Activated CD8-positive, alpha-beta memory T cell treated with anti-CD3 and anti-CD28 coated beads for 24 hours (primary cell): ENCODE results near the gene FHIT.

ENCODE experiments used
- DNase-seq: peaks from one replicate; pipeline ENCODE4 v3.0.0-alpha.2; 2020

FHIT gene

DNA sequence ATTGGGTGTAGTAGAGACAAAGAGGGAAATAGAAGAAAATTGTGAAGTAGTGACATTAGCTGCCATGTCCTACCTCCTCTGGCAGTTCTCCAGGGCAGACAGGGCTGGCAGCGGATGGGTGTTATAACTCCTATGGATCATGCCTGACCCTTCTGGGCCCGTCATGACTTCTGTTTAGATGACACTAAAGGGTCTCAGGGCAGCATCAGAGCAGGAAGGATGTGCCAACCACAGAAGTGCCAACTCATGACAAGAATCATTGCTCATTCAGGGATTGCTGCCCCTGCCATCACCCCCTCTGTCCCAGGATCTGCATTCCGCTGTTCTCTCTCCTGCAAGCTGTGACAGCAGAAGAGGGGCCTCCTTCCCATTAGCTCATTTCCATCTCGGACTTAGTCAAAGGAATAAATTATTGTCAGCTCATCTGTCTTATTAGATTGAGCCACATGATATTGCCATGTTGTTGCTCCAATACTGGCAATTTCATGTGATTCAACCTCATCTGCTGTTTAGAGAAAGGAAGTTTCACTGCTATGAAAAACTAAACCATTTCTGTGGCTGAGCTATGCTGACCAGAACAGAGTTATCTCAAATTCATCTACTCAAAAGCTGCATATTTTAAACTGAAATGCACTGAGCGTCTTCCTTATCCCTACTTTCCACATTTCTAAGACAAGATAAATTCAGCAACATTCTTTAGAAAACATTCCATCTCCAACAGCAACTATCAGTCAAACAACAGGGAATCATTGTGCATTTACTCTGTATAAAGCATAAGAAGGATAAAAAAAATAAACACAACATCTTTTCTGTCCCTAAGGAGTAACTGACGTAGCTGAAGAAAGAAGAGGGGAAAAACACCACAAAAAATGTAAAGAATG lies 271.6 kb downstream of the FHIT start:
- no peak for DNase-seq

DNA sequence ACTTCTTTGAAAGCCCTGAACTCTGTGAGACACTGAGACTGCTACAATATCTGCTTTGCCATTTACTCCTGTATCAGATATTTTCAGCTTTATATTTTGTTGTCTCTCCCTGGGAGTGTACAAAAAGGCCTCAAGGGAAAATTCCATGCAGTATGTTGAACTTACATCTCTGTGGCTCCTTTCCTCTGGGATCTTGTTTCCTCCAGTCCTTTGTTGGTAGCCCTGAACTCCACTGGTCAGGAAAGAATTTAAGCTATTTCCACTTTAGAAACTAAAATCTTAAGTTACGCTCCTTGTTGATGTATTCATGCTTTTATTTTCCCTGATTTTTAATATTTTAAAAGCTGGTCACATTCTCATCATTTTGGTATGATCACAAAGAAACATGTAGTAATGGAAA lies 277.9 kb downstream of the FHIT start:
- DNase-seq = no peak

DNA sequence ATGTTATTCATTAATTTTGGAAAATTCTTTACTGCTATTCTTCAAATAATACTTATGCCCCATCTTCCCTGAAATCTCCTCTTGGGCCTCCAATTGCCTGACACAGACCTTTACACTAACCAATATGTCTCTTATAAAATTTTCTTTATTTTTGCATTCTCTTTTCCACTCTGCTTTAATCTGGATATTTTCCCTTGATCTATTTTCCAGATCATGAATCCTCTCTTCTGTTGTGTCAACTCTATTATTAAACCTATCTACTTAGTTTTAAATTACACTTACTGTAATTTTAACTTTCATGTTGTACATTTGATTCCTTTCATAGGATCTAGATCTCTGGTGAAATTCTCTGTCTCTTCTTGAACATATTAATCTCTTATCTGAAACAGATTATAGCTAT lies 278.7 kb downstream of the FHIT start:
- DNase-seq = no peak

DNA sequence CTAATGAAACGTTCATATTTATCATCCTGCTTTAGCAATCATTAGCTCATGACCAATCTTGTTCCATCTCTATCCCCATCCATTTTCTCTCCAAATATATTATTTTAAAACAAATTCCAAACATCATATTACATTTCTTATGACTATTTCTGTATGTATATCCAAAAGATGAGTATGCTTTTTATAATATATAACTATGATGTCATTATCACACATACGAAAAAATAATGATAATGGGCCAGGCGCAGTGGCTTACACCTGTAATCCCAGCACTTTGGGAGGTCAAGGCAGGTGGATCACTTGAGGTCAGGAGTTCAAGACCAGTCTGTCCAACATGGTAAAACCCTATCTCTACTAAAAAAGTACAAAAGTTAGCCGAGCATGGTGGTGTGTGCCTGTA lies 280.4 kb downstream of the FHIT start:
- DNase-seq = no peak

DNA sequence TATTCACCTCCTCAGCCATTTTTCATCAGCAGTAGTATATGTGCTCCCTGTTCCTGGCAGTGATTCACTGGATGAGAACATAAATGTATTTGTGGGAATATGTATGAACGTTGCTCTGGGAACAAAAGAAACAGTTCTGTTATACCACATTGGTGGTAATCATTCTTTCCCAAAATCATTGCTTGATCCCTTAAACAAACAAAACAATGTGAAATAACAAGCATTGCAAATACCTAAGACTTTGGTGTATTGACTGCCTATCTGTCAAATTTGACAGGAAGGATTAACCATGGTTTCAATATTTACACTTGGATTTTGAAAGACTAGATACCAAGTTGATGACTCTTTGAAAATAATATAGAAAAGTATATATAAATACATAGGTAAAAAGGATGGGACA lies 284.1 kb downstream of the FHIT start:
- no peak for DNase-seq

DNA sequence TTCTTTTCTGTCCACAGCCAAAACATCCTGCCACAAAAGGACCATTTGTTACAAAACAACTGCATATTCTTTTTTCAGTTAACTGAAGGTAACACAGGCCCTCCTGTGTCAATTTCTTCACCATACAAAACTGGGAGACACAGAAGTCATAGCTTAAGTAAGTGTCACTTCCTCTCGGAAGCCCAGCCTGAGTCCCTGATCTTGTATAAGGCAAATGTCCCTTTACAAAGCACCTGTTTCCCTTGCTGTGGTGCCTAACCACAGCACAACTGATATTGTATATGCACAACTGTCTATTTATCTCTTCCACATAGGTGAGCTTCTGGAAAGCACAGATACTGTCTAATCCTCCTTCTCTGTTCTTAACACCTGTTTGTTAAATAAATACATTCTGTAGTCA lies 293.7 kb downstream of the FHIT start:
- no peak for DNase-seq

DNA sequence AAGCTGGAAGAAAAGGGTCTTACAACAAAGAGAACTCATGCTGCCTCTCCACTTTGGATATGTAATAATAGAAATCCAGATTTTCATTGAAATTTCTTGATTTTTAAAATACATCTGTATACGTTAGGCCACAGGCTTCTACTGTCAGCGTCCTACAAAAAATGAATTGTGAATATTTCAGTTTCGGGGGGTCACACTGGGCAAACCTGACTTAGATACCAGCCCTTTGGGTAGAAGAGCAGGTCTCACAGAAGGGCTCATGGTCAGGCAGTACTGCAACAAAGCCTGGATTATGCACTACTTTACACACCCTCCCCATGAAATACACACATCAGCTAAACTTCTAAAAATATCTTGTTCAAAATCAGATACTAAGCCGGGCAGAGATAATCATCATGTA lies 294.5 kb downstream of the FHIT start:
- DNase-seq = no peak

DNA sequence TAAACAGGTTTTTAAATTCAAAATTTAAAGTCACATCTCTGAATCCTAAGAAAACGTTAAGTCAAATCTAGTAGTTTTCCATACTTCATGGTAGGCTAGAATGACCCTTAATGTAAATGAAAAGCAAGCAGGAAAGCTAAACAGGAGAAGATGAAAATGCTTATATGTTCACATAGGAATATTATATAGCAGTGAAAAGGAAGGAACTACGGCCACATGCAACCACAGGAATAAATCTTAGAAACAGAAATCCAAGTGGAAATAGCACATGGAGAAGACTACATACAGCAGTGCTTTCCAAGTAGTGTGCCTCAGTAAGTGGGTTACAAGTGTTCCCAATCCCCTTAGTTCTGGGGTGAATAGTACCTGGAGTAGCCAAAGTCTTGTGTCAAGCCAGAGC lies 296.2 kb downstream of the FHIT start:
- DNase-seq = no peak

DNA sequence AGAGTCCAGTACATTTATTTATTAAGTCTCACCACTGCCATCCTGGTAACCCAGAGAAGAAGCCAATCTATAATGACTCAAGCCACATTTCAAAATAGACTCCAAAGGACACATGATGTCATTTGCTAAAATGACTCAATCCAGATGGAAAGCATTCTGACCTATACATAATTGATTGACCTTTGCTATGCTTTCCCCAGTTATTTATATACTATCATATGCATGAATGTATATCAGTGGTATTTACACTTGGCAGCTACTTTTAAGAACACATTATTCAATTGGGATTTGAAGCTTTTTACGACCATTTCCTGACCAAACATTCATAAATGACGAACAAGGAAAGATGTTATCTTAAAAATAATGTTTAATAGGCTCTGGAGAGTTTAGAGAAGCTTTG lies 297.2 kb downstream of the FHIT start:
- DNase-seq = no peak

DNA sequence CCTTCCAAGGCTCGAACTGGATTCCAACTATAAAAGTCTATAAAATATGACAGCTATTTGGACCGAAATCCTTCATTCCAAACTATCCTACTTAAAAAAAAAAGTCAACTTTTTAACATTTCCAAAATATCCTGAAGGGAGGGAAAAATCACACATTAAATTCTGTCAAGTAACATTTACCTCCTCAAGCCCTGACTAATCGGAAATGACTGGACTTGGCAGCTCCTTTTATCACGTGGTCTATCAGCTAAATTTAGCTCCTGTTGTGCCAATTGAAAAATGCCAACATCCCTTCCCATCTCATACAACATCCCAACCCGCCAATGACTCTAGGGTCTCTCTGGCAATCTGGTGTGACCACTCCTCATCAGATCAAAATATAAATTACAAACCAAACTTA lies 297.9 kb downstream of the FHIT start:
- DNase-seq = no peak

DNA sequence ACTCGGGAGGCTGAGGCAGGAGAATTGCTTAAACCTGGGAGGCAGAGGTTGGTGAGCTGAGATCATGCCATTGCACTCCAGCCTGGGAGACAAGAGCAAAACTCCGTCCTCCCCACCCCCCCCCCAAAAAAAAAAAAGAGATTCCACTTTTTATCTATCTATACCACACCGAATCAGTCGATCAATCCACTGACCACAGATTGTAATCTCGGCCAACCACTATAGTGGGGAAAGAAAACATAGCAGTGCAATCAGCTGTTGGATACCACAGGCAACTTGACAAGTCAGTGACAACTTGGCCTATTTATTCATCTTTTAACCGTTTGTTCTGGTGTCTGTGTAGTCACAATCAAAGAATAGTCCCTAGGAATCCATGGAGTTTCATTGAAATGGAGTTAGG lies 299.2 kb downstream of the FHIT start:
- no peak for DNase-seq

DNA sequence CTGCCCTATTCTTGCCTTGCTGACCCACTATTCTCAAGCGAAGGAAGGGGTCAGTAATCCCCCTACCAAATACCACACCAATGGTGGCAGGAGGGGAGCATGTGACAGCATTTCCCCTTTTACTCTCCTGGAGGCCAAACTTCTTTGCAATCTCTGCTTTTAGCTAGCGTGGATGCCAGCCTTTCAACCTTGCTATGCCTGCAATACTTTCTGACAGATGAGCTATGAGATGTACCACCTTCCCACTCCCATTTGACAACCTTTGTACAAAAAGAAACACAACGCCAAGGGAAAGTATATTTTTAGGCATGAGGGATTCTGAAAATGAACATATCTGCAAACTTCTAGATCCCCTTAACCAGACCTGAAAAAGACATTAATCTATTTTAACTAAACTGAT lies 302.1 kb downstream of the FHIT start:
- no peak for DNase-seq

DNA sequence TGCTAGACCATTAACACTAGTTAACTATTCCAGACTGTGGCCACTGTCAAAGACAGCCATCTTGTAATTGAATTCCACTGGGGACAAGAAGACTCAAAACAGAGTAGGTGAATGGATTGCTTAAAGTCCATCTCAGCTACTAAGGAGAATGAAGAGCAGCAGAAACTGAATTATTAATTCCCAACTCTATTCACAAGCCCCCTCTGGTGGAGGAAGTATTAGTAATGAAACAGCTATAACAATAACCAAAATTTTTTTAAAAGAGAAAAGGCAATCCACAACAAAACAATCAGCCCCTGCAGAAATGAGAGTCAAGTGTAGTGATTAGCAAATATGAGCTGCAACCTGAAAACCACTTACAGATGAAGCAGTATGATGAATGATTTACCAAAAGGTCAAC lies 302.8 kb downstream of the FHIT start:
- no peak for DNase-seq

DNA sequence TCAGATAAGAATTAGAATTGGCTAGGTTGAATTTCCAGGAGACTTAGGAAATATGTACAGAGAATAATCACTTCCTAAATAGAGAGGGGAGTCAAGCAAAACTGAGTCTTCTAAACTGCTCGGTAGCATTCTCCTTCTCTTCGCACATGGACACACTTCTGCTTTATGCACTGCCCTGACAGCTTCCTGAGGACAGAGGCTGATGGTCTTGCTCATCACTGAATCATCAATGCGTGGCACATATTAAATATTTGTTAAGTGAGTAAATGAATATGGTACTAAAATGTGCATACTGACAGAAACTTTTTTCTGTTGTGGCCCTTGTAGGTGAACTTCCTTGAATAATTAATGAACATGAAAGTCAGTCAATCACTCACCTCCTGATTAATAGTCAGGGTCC lies 315.5 kb downstream of the FHIT start:
- DNase-seq = no peak

DNA sequence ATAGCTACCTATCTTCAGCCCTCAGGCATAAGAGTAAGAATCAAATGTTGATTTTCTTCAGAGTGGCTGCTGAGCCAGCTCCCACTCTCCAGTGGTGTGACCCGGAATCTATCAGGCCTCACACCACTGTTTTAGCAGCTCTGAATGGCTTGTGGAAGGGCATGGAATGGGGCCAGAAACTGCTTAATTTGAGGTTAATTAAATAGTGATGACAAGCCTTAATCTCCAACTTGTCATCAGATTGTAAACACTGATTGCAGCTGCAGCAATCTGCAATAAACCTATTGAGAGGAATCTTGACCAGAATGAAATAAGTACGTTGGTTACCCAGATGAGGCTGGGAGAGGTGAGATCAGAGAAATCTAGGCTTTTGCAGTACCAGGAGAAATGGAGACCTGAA lies 317.4 kb downstream of the FHIT start:
- DNase-seq = no peak

DNA sequence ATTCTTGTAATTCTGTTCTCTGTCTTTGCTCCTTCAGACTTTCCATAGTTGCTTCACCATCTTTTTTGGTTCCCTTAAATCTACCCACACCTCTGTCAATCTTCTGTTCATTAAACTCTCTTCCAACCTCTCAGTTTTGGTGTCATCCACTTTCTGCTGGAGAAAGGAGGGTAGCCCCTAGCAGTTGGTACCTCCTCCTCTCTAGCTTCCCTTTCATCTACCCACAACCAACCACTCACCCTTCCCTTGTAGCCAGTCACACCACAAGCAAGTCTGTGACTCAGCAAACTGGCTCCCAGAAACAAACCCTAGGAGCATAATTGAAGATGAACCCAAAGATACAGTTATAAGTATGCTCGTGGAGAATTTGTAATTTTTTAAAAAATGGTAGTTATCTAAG lies 318.6 kb downstream of the FHIT start:
- no peak for DNase-seq

DNA sequence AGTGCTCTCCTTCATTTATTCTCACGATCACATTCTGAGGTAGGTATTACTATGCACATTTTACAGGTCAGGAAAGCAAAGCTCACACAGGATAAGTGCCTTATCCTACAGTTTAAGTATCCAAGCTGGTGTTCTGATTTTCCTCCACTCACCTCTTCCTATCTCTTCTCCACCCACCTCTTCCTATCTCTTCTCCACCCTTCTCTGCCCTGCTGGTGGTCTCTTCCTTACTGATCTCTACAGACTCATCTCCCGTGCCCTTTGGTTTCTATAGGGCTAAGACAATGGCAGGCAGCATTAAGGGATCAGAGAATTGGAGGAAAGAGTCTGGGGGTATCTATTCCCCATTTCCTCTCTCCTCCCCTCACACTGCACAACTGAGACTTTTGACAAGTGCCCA lies 319.1 kb downstream of the FHIT start:
- DNase-seq = no peak

DNA sequence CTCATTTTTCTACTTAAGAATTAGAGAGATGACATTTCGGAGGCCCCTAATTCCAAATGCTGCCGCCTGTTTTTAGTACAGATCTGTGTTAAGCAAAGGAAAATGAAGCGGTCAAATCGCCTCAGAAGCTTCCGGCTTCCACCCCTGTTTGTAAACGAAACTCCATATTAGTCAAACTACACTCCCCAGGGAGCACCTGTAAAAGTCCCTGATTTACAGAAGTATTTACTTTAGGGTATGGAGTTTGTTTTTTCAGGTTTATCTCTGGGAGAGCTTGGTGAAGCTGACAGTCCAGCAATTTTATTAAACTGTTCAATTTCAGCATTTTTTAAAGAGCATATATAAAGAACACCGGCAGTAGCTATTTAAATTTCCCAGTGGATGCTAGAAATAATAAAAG lies 319.8 kb downstream of the FHIT start:
- DNase-seq = no peak

DNA sequence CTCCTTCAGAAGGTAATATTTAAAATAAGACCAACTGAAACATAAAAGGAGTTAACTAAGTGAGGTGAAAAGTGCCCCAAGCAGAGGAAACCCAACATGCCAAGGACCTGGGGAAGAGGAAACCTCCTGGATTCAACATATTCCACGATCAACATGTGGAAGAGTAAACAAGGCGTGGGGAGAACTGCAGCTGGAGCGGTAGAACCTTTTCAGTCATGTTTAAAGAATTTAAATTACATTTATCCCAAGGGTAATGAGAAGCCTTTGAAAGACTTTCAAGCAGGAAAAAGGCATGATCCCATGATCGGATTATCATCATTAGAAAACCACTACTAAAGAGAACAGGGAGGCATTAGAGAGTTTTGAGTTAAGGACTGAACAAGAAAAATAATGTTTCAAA lies 330.7 kb downstream of the FHIT start:
- no peak for DNase-seq

DNA sequence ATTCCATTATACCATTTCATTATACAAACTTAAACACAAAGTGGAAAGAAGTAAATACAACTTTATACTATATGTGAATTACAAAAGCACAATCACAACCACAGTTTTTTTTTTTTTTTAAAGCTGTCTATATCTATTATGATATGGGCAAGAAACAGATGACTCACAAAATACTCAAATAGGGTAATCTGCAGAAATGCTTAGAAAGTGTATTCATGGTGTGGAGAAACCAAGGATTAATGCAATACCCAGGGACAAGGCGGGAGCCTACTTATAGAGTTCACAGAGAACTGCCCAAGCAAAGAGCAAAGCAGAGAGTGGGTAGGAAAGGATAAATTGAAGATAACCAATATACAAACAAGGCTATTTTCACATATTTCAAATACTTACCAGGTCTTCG lies 332.0 kb downstream of the FHIT start:
- DNase-seq = no peak

DNA sequence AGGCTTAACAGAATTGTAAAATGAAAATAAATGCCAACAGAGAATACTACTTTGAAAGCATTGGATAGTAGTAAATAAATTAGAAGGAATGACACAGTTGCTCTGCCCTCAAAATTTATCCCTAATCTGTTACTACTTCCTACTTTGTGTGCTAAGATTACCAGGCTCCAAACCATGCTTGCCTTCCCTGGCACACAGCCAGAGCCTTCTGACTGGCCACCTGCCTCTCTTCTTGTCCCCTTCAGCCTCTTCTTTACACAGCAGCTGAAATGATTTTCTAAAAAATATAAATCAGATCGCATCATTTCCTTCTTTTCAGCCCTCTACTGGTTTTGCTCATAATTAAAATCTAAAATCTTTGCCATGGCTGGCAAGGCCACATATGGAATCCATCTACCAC lies 334.1 kb downstream of the FHIT start:
- no peak for DNase-seq

DNA sequence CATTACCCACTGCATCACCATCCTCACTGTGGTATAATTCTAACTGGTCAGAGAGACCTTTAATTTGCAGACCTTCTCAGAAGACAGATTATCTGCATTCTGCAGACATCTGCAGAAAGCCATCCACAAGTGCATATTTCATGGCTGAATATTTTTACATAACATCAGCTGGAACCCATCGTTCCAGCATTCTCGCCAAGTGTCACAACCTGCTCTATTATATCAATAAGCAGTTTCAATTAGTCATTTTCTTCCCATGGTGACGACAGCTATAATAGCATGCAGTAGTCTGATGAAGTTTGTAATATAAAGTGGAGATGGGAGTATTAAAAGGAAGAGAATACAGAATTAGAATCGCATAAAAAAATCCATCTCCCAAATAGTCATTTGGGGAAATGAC lies 334.7 kb downstream of the FHIT start:
- no peak for DNase-seq

DNA sequence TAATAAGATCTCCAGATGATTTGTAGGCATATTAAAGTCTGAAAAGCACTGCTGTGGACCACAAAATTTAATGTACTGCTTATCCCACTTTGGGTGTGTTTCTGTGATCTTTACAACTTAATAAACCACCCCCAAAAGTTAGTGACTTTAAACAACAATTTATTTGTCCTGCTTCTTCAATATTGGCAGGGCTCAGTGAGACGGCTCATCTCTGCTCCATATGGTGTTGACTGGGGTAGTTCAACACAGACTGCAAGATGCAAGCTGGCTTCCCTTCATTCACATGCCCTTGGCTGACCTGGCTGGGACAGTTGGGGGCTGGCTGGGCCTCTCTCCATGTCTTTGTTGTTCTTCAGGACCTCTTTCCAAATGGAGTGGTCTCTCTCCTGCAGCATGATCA lies 337.8 kb downstream of the FHIT start:
- DNase-seq = no peak

DNA sequence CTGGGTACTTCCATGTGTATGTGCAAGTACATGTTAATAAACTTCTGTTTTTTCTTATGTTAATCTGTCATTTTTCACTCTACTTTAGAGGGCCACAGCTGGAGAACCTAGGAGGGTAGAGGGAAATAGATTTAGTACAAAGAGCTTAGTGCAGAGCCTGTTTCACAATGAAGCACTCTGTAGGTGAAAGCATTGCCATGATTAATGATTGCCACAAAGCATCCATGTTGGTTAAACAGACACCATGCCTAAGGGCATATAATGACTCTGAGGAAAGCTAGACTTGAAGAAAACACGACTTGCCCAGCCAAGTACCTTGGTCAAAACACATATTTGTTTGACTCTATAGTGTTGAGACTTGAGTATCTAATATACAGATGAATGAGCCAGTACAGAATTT lies 338.4 kb downstream of the FHIT start:
- no peak for DNase-seq

DNA sequence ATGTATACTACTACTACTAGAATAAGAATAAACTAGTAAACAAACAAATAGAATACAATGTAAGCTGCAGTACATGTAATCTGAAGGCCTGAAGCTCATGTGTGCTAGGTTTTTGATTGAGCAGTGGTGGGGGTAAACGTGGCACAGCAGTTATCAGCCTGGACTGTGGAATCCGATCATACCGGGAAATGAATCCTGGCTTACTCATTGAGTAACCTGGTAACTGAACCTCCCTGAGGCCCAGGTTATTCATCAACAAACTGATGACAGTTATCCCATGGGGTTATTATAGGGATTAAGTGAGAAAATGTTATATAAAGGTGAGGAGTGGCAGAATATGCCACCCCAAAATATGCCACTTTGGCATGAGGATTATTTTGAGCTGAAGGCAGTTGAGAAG lies 339.1 kb downstream of the FHIT start:
- no peak for DNase-seq

DNA sequence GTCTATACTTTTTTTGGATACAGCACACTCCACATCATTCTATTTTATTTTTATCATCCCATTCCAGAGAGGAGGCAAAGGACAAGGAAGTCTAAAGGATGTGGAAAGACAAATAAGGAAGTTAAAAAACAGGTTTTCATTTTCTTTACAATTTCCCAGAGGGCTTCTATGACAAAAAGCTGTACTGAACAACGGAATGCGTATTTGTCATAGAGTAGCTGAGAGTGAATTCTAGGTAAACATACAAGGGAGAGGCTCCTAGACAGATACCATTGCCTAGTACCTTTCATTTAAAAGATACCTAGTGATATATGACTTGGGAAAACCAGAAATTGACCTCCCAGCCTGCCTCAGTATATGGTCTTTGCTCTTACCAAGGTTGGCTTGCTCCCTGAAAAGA lies 341.7 kb downstream of the FHIT start:
- DNase-seq = no peak
